Neural cell (in vitro differentiated cells): Measurements from ENCODE around the gene COX4I1. TPM values are rescaled to one million over a fixed set of nuclear protein-coding genes. Genes with fewer than 3 reads are reported as not detected.

Experiments
- H2AFZ ChIP-seq: fragments of 200-600, 300-800 bp; sonication (generic), shearing (Covaris generic); 2 replicates; pipeline ENCODE4 v1.6.0; 2014; ENCODE audit warnings: low read depth, mild to moderate bottlenecking, antibody characterized with exemption, low read length, moderate library complexity
- H3F3A ChIP-seq: fragments of 200-600 bp; shearing (Covaris generic); 2 replicates; pipeline ENCODE4 v1.6.1; 2016; ENCODE audit warnings: mild to moderate bottlenecking, moderate library complexity, mixed read lengths, antibody characterized with exemption, low read length; ENCODE audit not compliant: insufficient read depth, poor library complexity, severe bottlenecking
- H3K27ac ChIP-seq: fragments of 200-600, 300-800 bp; sonication (generic), shearing (Covaris generic); 2 replicates; pipeline ENCODE4 v1.5.1; 2014; ENCODE audit warnings: mild to moderate bottlenecking, low read length, moderate library complexity
- H3K27me3 ChIP-seq: fragments of 300-800, 200-600 bp; sonication (generic), shearing (Covaris generic); 2 replicates; pipeline ENCODE4 v1.6.0; 2014; ENCODE audit warnings: mild to moderate bottlenecking, low read depth, low read length, moderate library complexity; ENCODE audit not compliant: insufficient read depth
- H3K36me3 ChIP-seq: fragments of 300-800, 200-600 bp; sonication (generic), shearing (Covaris generic); 2 replicates; pipeline ENCODE4 v1.5.1; 2014; ENCODE audit warnings: mild to moderate bottlenecking, antibody characterized with exemption, low read length, moderate library complexity; ENCODE audit not compliant: insufficient read depth
- H3K4me2 ChIP-seq: fragments of 300-800, 200-600 bp; sonication (generic), shearing (Covaris generic); 2 replicates; pipeline ENCODE4 v1.6.0; 2014; ENCODE audit warnings: mild to moderate bottlenecking, low read length
- H3K4me3 ChIP-seq: fragments of 300-800, 200-600 bp; sonication (generic), shearing (Covaris generic); 2 replicates; pipeline ENCODE4 v1.5.1; 2014; ENCODE audit warnings: mild to moderate bottlenecking, low read length, moderate library complexity
- H3K79me2 ChIP-seq: fragments of 200-600 bp; shearing (Covaris generic); replicated peaks from 2 replicates; pipeline ENCODE4 v1.6.0; 2014; ENCODE audit warnings: mild to moderate bottlenecking, low read length, moderate library complexity; ENCODE audit not compliant: insufficient read depth
- H3K9ac ChIP-seq: fragments of 300-800, 200-600 bp; sonication (generic), shearing (Covaris generic); 2 replicates; pipeline ENCODE4 v1.6.1; 2016; ENCODE audit warnings: mild to moderate bottlenecking, low read length, mixed read lengths
- H3K9me2 ChIP-seq: fragments of 200-600 bp; shearing (Covaris generic); 2 replicates; pipeline ENCODE4 v1.6.1; 2016; ENCODE audit warnings: mild to moderate bottlenecking, low read length, mixed read lengths; ENCODE audit not compliant: insufficient read depth
- H3K9me3 ChIP-seq: fragments of 200-600, 300-800 bp; sonication (generic), shearing (Covaris generic); 2 replicates; pipeline ENCODE4 v1.6.1; 2016; ENCODE audit warnings: mild to moderate bottlenecking, mixed run types, low read length, moderate library complexity, mixed read lengths
- H4K20me1 ChIP-seq: fragments of 200-600 bp; shearing (Covaris generic); 2 replicates; pipeline ENCODE4 v1.6.1; 2016; ENCODE audit warnings: mild to moderate bottlenecking, mixed run types; ENCODE audit not compliant: insufficient read depth
- EP300 ChIP-seq: fragments of 450-650 bp; conservative IDR thresholded peaks from 2 replicates; pipeline ENCODE4 v1.6.1; 2014; ENCODE audit warnings: antibody characterized with exemption, mild to moderate bottlenecking, moderate library complexity; ENCODE audit not compliant: poor library complexity, severe bottlenecking
- EZH2 ChIP-seq: fragments of 200-600, 300-800 bp; shearing (Covaris generic), sonication (generic); IDR thresholded peaks from 2 replicates; pipeline ENCODE4 v1.6.1; 2014; ENCODE audit warnings: antibody characterized with exemption, low read length, borderline replicate concordance, mild to moderate bottlenecking; ENCODE audit not compliant: insufficient read depth, poor library complexity, severe bottlenecking
- MXI1 ChIP-seq: fragments of 450-650 bp; conservative IDR thresholded peaks from 2 replicates; pipeline ENCODE4 v1.6.1; 2014; ENCODE audit warnings: antibody characterized with exemption, mild to moderate bottlenecking; ENCODE audit not compliant: poor library complexity, severe bottlenecking
- POLR2AphosphoS5 ChIP-seq: IDR thresholded peaks from 2 replicates; pipeline ENCODE4 v1.6.1; 2012
- RAD21 ChIP-seq: fragments of 450-650 bp; conservative IDR thresholded peaks from 2 replicates; pipeline ENCODE4 v1.6.1; 2014; ENCODE audit warnings: antibody characterized with exemption, mild to moderate bottlenecking, moderate library complexity
- REST ChIP-seq: IDR thresholded peaks from 2 replicates; pipeline ENCODE4 v1.6.1; 2012; ENCODE audit warnings: borderline replicate concordance
- SMC3 ChIP-seq: fragments of 450-650 bp; conservative IDR thresholded peaks from 2 replicates; pipeline ENCODE4 v1.6.1; 2014; ENCODE audit warnings: antibody characterized with exemption, mild to moderate bottlenecking, moderate library complexity; ENCODE audit not compliant: poor library complexity
- TAF1 ChIP-seq: IDR thresholded peaks from 2 replicates; pipeline ENCODE4 v1.6.1; 2012; ENCODE audit warnings: low read depth
- polyA plus RNA-seq: library from polyadenylated mRNA; depleted of rRNA; stranded (reverse); fragments of >200 nt; gene quantifications from 2 replicates; pipeline ENCODE4 v1.2.3, GENCODE V29; 2014
- TF ChIP-seq, protein P1 (sequence below): fragments of 450-650 bp; IDR thresholded peaks from 2 replicates; pipeline ENCODE4 v1.5.1; 2014; ENCODE audit warnings: antibody characterized with exemption, mild to moderate bottlenecking, moderate library complexity; ENCODE audit not compliant: poor library complexity, severe bottlenecking

Gene COX4I1
- polyA plus RNA-seq, 1 donor from 2014 or later = 709 TPM

DNA sequence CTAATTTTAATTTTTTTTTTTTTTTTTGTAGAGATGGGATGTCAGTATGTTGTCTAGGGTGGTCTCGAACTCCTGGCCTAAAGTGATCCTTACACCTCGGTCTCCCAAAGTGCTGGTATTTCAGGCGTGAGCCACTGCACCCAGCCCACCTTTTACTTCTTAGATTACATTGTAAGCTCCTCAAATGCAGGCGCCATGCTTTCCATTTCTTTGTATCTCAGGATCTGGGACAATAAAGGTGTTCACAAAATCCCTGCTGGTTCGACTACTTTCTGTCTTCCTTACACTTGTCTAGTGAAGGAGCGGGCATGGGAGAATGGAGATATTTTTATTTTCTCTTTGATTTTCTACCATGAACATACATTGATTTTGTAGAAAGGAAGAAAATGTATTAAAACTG, 25.4 kb upstream of the COX4I1 start:
- H3K36me3 ChIP-seq = no peaks in the 10 kb centered on the region
- H3K79me2 ChIP-seq = no peaks in the 10 kb centered on the region
- H3K9me3 ChIP-seq = no peaks in the 10 kb centered on the region
- H2AFZ ChIP-seq = no peak overlapping the region
- H3K4me3 ChIP-seq = no peak overlapping the region
- H3K27ac ChIP-seq = no peak overlapping the region
- no peaks in the 10 kb centered on the region for H3K9me2 ChIP-seq
- no peak overlapping the region for H3K4me2 ChIP-seq
- no peaks in the 10 kb centered on the region for H3K27me3 ChIP-seq
- H4K20me1 ChIP-seq = no peaks in the 10 kb centered on the region
- TF ChIP-seq SMC3 (no peak), EP300 (no peak), POLR2AphosphoS5 (no peak), RAD21 (no peak), EZH2 (no peak), MXI1 (no peak), TAF1 (no peak), REST (no peak)
- TF ChIP-seq, protein P1, sequence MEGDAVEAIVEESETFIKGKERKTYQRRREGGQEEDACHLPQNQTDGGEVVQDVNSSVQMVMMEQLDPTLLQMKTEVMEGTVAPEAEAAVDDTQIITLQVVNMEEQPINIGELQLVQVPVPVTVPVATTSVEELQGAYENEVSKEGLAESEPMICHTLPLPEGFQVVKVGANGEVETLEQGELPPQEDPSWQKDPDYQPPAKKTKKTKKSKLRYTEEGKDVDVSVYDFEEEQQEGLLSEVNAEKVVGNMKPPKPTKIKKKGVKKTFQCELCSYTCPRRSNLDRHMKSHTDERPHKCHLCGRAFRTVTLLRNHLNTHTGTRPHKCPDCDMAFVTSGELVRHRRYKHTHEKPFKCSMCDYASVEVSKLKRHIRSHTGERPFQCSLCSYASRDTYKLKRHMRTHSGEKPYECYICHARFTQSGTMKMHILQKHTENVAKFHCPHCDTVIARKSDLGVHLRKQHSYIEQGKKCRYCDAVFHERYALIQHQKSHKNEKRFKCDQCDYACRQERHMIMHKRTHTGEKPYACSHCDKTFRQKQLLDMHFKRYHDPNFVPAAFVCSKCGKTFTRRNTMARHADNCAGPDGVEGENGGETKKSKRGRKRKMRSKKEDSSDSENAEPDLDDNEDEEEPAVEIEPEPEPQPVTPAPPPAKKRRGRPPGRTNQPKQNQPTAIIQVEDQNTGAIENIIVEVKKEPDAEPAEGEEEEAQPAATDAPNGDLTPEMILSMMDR = no peak
- H3F3A ChIP-seq = no peaks in the 10 kb centered on the region
- no peak overlapping the region for H3K9ac ChIP-seq

DNA sequence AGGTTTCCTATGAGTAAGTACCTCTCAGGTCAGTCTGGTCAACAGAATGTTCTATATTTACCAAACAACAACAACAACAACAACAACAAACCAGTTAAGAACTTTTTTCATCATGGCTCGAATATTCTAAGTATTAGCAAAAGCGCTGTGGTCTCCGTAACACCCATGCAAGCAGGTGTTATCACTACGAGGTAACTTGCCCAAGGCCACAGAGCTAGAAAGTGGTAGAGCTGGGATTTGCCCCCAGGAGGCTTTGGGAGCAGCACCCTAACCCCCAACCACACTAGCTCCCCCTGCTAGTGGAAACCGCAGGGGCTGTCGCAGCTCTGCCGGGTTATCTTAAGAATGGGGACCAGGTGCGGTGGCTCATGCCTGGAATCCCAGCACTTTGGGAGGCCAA, 24.7 kb upstream of the COX4I1 start:
- no peak for TF ChIP-seq REST
- no peak for TF ChIP-seq EZH2
- TF ChIP-seq TAF1 = no peak
- TF ChIP-seq, protein P1 = no peak
- TF ChIP-seq RAD21 = no peak
- TF ChIP-seq POLR2AphosphoS5 = no peak
- TF ChIP-seq MXI1 = no peak
- no peak for TF ChIP-seq SMC3
- TF ChIP-seq EP300 = no peak
- Histone ChIP-seq H3K27ac (no peak overlapping the region), H3K4me2 (no peak overlapping the region)

More for the DNA sequence above, 24.7 kb upstream of the COX4I1 start:
- Histone ChIP-seq H3K36me3 (no peaks in the 10 kb centered on the region), H3K79me2 (no peaks in the 10 kb centered on the region), H3K9me2 (no peaks in the 10 kb centered on the region), H3F3A (no peaks in the 10 kb centered on the region), H3K27me3 (no peaks in the 10 kb centered on the region), H3K4me3 (no peak overlapping the region), H3K9me3 (no peaks in the 10 kb centered on the region), H3K9ac (no peak overlapping the region), H4K20me1 (no peaks in the 10 kb centered on the region), H2AFZ (no peak overlapping the region)
